IMR-90 (cell line): ENCODE results near the gene PTGDR. TPM values are rescaled to one million over a fixed set of nuclear protein-coding genes. Genes with fewer than 3 reads are reported as not detected.

Source experiments
- ATAC-seq: fragments of 200-7000 bp; cut with Tn5 transposase; 2 replicates; pipeline ENCODE4 v1.9.1; 2020; ENCODE audit warnings: low read depth, mild to moderate bottlenecking, moderate library complexity
- BruUV-seq: library from RNA; stranded (reverse); fragments of 400-500 nt; replicated peaks from 2 replicates; lab custom pipeline; 2021; lab: Mats Ljungman, UMichigan
- CTCF ChIA-PET: fragments of 300-600 bp; formaldehyde crosslinking; extraction: SDS; loops from one replicate; lab custom pipeline; 2021; ENCODE audit warnings: antibody characterized with exemption; lab: Yijun Ruan, JAX
- POLR2A ChIA-PET: fragments of 300-600 bp; sonication (Branson Sonifier 250); formaldehyde crosslinking; loops from one replicate; lab custom pipeline; 2022; ENCODE audit warnings: antibody characterized with exemption; ENCODE audit not compliant: unreplicated experiment; lab: Charles Lee
- DNase-seq: peaks from one replicate; pipeline ENCODE4 v3.0.0; 2013
- H2AFZ ChIP-seq: replicated peaks from 2 replicates; pipeline ENCODE3; 2013; ENCODE audit warnings: low read length, mild to moderate bottlenecking; ENCODE audit not compliant: poor library complexity
- H2AK5ac ChIP-seq: 2 replicates; pipeline ENCODE4 v1.6.1; 2013; ENCODE audit warnings: low read depth, low read length, inconsistent platforms
- H2AK9ac ChIP-seq: replicated peaks from 2 replicates; pipeline ENCODE3; 2013; ENCODE audit warnings: mild to moderate bottlenecking, low read depth, low read length, moderate library complexity; ENCODE audit not compliant: poor library complexity
- H2BK120ac ChIP-seq: 2 replicates; pipeline ENCODE4 v1.6.1; 2013; ENCODE audit warnings: low read depth, low read length, inconsistent platforms
- H2BK15ac ChIP-seq: 3 replicates; pipeline ENCODE4 v1.6.1; 2013; ENCODE audit warnings: low read depth, low read length, inconsistent platforms
- H2BK20ac ChIP-seq: 2 replicates; pipeline ENCODE4 v1.6.1; 2013; ENCODE audit warnings: low read depth, mild to moderate bottlenecking, inconsistent platforms, low read length, moderate library complexity
- H2BK5ac ChIP-seq: 2 replicates; pipeline ENCODE4 v1.6.1; 2013; ENCODE audit warnings: mild to moderate bottlenecking, low read depth, low read length, inconsistent platforms; ENCODE audit not compliant: poor library complexity, severe bottlenecking
- H3K14ac ChIP-seq: replicated peaks from 2 replicates; pipeline ENCODE4 v1.6.1; 2013; ENCODE audit warnings: low read depth, low read length, inconsistent platforms
- H3K18ac ChIP-seq: 2 replicates; pipeline ENCODE4 v1.6.1; 2013; ENCODE audit warnings: low read depth, low read length, control low read depth
- H3K23ac ChIP-seq: 2 replicates; pipeline ENCODE4 v1.6.1; 2013; ENCODE audit warnings: low read depth, low read length, inconsistent platforms
- H3K27ac ChIP-seq: 2 replicates; pipeline ENCODE4 v1.5.1; 2013; ENCODE audit warnings: mild to moderate bottlenecking, control low read depth, low read length; ENCODE audit not compliant: insufficient read depth
- H3K27me3 ChIP-seq: 2 replicates; pipeline ENCODE4 v1.6.1; 2013; ENCODE audit warnings: low read length; ENCODE audit not compliant: control insufficient read depth, insufficient read depth
- H3K36me3 ChIP-seq: 2 replicates; pipeline ENCODE4 v1.6.1; 2013; ENCODE audit warnings: low read length, mixed read lengths; ENCODE audit not compliant: control insufficient read depth, insufficient read depth
- H3K4ac ChIP-seq: 2 replicates; pipeline ENCODE4 v1.6.1; 2013; ENCODE audit warnings: low read depth, low read length, inconsistent platforms
- H3K4me1 ChIP-seq: 2 replicates; pipeline ENCODE4 v1.6.1; 2013; ENCODE audit warnings: low read length, mixed read lengths; ENCODE audit not compliant: control insufficient read depth, insufficient read depth
- H3K4me2 ChIP-seq: 2 replicates; pipeline ENCODE4 v1.6.1; 2013; ENCODE audit warnings: low read depth, mild to moderate bottlenecking, control low read depth, low read length, moderate library complexity
- H3K4me3 ChIP-seq: 2 replicates; pipeline ENCODE4 v1.5.1; 2013; ENCODE audit warnings: low read depth, mild to moderate bottlenecking, control low read depth, low read length, moderate library complexity; ENCODE audit not compliant: insufficient read depth
- H3K56ac ChIP-seq: 2 replicates; pipeline ENCODE4 v1.6.1; 2013; ENCODE audit warnings: low read length, inconsistent platforms; ENCODE audit not compliant: insufficient read depth; ENCODE audit errors: extremely low read depth
- H3K79me1 ChIP-seq, 2 experiments: 2 replicates each; pipeline ENCODE4 v1.6.1; 2013; ENCODE audit warnings: low read length in 2 of 2, inconsistent platforms in 1 of 2, low read depth in 1 of 2
- H3K9ac ChIP-seq: 2 replicates; pipeline ENCODE4 v1.6.1; 2013; ENCODE audit warnings: low read depth, low read length, control low read depth
- H3K9me1 ChIP-seq: 2 replicates; pipeline ENCODE4 v1.6.1; 2013; ENCODE audit warnings: low read length, inconsistent platforms; ENCODE audit not compliant: insufficient read depth
- H3K9me3 ChIP-seq: 2 replicates; pipeline ENCODE4 v1.6.1; 2013; ENCODE audit warnings: low read length; ENCODE audit not compliant: control insufficient read depth, insufficient read depth
- H4K20me1 ChIP-seq: 2 replicates; pipeline ENCODE4 v1.6.1; 2013; ENCODE audit warnings: low read length, inconsistent platforms; ENCODE audit not compliant: insufficient read depth
- H4K5ac ChIP-seq: 2 replicates; pipeline ENCODE4 v1.6.1; 2013; ENCODE audit warnings: mild to moderate bottlenecking, low read depth, low read length, control low read depth
- H4K8ac ChIP-seq, 2 experiments: 2 replicates each; pipeline ENCODE4 v1.6.1; 2013; ENCODE audit warnings: low read depth in 2 of 2, low read length in 2 of 2, control low read depth in 1 of 2, inconsistent platforms in 1 of 2
- H4K91ac ChIP-seq: 2 replicates; pipeline ENCODE4 v1.6.1; 2013; ENCODE audit warnings: low read depth, low read length, inconsistent platforms; ENCODE audit not compliant: insufficient read depth
- BHLHE40 ChIP-seq: fragments of 150-350 bp; IDR thresholded peaks from 2 replicates; pipeline ENCODE4 v1.6.1; 2016; ENCODE audit warnings: mild to moderate bottlenecking, low read depth, low read length
- CEBPB ChIP-seq: IDR thresholded peaks from 2 replicates; pipeline ENCODE4 v1.6.1; 2012; ENCODE audit warnings: low read depth, low read length, improper control_type of control experiment
- CHD1 ChIP-seq: IDR thresholded peaks from 2 replicates; pipeline ENCODE4 v1.6.1; 2012; ENCODE audit warnings: low read depth, low read length, improper control_type of control experiment
- FOS ChIP-seq: fragments of 150-350 bp; IDR thresholded peaks from 2 replicates; pipeline ENCODE4 v1.6.1; 2016; ENCODE audit warnings: low read depth, low read length
- MAZ ChIP-seq: IDR thresholded peaks from 2 replicates; pipeline ENCODE4 v1.6.1; 2012; ENCODE audit warnings: low read depth, mild to moderate bottlenecking, low read length, improper control_type of control experiment, moderate library complexity, borderline replicate concordance
- MXI1 ChIP-seq: IDR thresholded peaks from 2 replicates; pipeline ENCODE4 v1.6.1; 2012; ENCODE audit warnings: low read depth, mild to moderate bottlenecking, low read length, moderate library complexity, borderline replicate concordance
- NFE2L2 ChIP-seq: fragments of 150-350 bp; IDR thresholded peaks from 2 replicates; pipeline ENCODE4 v1.6.1; 2016; ENCODE audit warnings: low read depth, mild to moderate bottlenecking, low read length
- POLR2A ChIP-seq: IDR thresholded peaks from 2 replicates; pipeline ENCODE4 v1.6.1; 2012; ENCODE audit warnings: mild to moderate bottlenecking, low read depth, low read length
- RAD21 ChIP-seq: IDR thresholded peaks from 2 replicates; pipeline ENCODE4 v1.6.1; 2012; ENCODE audit warnings: low read length, improper control_type of control experiment
- RCOR1 ChIP-seq: IDR thresholded peaks from 2 replicates; pipeline ENCODE4 v1.6.1; 2012; ENCODE audit warnings: mild to moderate bottlenecking, low read length, improper control_type of control experiment; ENCODE audit not compliant: insufficient replicate concordance
- RFX5 ChIP-seq: IDR thresholded peaks from 2 replicates; pipeline ENCODE4 v1.8.0; 2012; ENCODE audit warnings: low read depth, mild to moderate bottlenecking, low read length, moderate library complexity
- SMC3 ChIP-seq: fragments of 150-350 bp; IDR thresholded peaks from 2 replicates; pipeline ENCODE4 v1.6.1; 2016; ENCODE audit warnings: low read depth, mild to moderate bottlenecking, antibody characterized with exemption, low read length, moderate library complexity
- WGBS, 2 experiments: methylation state at CpG; one replicate each; pipeline versions ENCODE4 v1.1.5 to v1.1.7; 2013; ENCODE audit warnings: missing lambda C conversion rate in 2 of 2; ENCODE audit not compliant: insufficient read length in 1 of 2; ENCODE audit errors: extremely low coverage in 2 of 2; 5-methylcytosine and 5-hydroxymethylcytosine counted together
- dilution Hi-C: fragments of 300-500 bp; cut with HindIII; formaldehyde crosslinking; loops from one replicate; pipeline ENCODE4 v1.14.3; 2018; ENCODE audit warnings: low sequenced_read_pairs; ENCODE audit not compliant: unreplicated experiment
- in situ Hi-C: fragments of 300-500 bp; cut with MboI; formaldehyde crosslinking; loops from 3 replicates; pipeline ENCODE4 v1.14.3; 2019; ENCODE audit warnings: low sequenced_read_pairs, inconsistent platforms, mixed read lengths
- intact Hi-C: fragments of 100-400 bp; cut with micrococcal nuclease; formaldehyde crosslinking; loops from 2 replicates; pipeline ENCODE4 v1.10.0; 2022
- polyA plus RNA-seq, 3 experiments: library from polyadenylated mRNA; depleted of rRNA; stranded (reverse); fragments of >200 nt; gene quantifications; 2 replicates each; pipeline ENCODE4 v1.2.3, GENCODE V29; 2012; ENCODE audit warnings: low replicate concordance in 1 of 3
- total RNA-seq: library from RNA; depleted of rRNA; stranded (reverse); fragments of >200 nt; gene quantifications from 2 replicates; pipeline ENCODE4 v1.2.3, GENCODE V29; 2012

PTGDR gene
- total and polyA plus RNA-seq, 2 of the 4 experiments (the other 2 are of a cell fraction): not detected

DNA sequence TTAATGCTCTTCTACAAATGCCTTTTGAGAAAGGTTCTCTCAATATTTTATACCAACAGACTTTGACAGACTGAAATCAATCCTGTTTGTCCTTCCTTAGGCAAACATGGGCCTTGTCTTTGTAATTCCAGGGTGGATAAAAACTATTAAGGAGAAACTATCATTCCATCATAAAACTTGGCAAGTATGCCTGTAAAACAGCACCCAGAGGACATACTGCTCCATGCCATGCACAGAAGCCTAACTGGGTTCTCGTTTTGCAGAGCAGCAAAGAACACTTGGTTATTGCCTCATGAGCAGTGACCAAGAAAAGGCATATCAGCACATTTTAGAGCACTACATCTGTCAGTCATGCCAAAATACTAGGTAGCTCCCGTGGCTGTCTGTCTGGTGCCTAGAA lies 33.8 kb upstream of the PTGDR start:
- H2AFZ ChIP-seq: no peak overlapping the region
- ChIA-PET CTCF (no interaction called here), POLR2A (no interaction called here)
- in situ Hi-C loops: no loop called here
- H2BK15ac ChIP-seq: no peak overlapping the region
- no TSS peak for BruUV-seq
- no peak overlapping the region for H2BK20ac ChIP-seq
- no peaks in the 10 kb centered on the region for H3K36me3 ChIP-seq
- H4K5ac ChIP-seq: no peak overlapping the region
- H3K4me2 ChIP-seq: no peak overlapping the region
- H4K20me1 ChIP-seq: no peaks in the 10 kb centered on the region
- H4K8ac ChIP-seq: no peak overlapping the region
- no peak overlapping the region for H3K23ac ChIP-seq
- no peak for ATAC-seq
- no peaks in the 10 kb centered on the region for H3K4me1 ChIP-seq
- DNase-seq: no peak
- H3K14ac ChIP-seq: no peak overlapping the region
- no peak overlapping the region for H2AK5ac ChIP-seq
- H2BK5ac ChIP-seq: no peak overlapping the region
- H3K9me3 ChIP-seq: no peaks in the 10 kb centered on the region
- TF ChIP-seq NFE2L2 (no peak), CEBPB (no peak), CHD1 (no peak), SMC3 (no peak), RFX5 (no peak), RAD21 (no peak), FOS (no peak), MXI1 (no peak), MAZ (no peak), BHLHE40 (no peak), POLR2A (no peak), RCOR1 (no peak)
- H3K9ac ChIP-seq: no peak overlapping the region
- H3K27me3 ChIP-seq: no peaks in the 10 kb centered on the region; the same call in 1 of the 2 replicates
- no peaks in the 10 kb centered on the region for H3K79me1 ChIP-seq
- no peak overlapping the region for H2BK120ac ChIP-seq
- H3K4ac ChIP-seq: no peak overlapping the region
- no peak overlapping the region for H3K56ac ChIP-seq
- dilution Hi-C loops: no loop called here
- intact Hi-C loops: no loop called here
- no peak overlapping the region for H4K91ac ChIP-seq
- no CpG with 5 or more reads among the region's 2 CpGs for WGBS, 2 experiments
- no peak overlapping the region for H3K27ac ChIP-seq
- no peak overlapping the region for H3K18ac ChIP-seq
- no peak overlapping the region for H3K4me3 ChIP-seq
- no peak overlapping the region for H2AK9ac ChIP-seq
- no peaks in the 10 kb centered on the region; the same call in 1 of the 2 replicates for H3K9me1 ChIP-seq
